A549 (cell line): ENCODE results near the gene APP. TPM values are rescaled to one million over a fixed set of nuclear protein-coding genes. Genes with fewer than 3 reads are reported as not detected.

Experiments used
- ATAC-seq, 2 experiments: fragments of 200-7000 bp in 1 of 2; fragments of >200 bp in 1 of 2; cut with Nextera tagmentation in 1 of 2; cut with Tn5 transposase in 1 of 2; 3 replicates each; pipeline versions ENCODE4 v1.8.0 to v1.9.1; 2018 to 2020; ENCODE audit warnings: mild to moderate bottlenecking in 1 of 2, moderate library complexity in 1 of 2
- CTCF ChIA-PET: fragments of 300-600 bp; sonication (Branson Sonifier 250); formaldehyde crosslinking; extraction: SDS; loops from one replicate; lab custom pipeline; 2021; ENCODE audit warnings: antibody characterized with exemption, inconsistent platforms; lab: Yijun Ruan, JAX
- POLR2A ChIA-PET: fragments of 350-600 bp; formaldehyde crosslinking; extraction: SDS; loops from one replicate; lab custom pipeline; 2021; ENCODE audit warnings: antibody characterized with exemption, inconsistent platforms; lab: Yijun Ruan, JAX
- DNase-seq, 2 experiments: peaks; one replicate each; pipeline versions ENCODE4 v3.0.0 to v3.0.0-alpha.2; 2011 to 2016; ENCODE audit warnings: low read depth in 1 of 2, low spot score in 1 of 2
- FAIRE-seq: peaks from 2 replicates; lab custom pipeline; 2011; peaks lifted over from hg19 to GRCh38; lab: Jason Lieb, UNC
- H3K27ac ChIP-seq, 2 experiments: fragments of >200 bp; sonication (Bioruptor Twin); formaldehyde crosslinking; 3 replicates each; pipeline ENCODE4 v1.5.1; 2016 to 2017
- H3K4me1 ChIP-seq: fragments of >200 bp; sonication (Bioruptor Twin); formaldehyde crosslinking; 3 replicates; pipeline ENCODE4 v1.6.1; 2016
- H3K4me2 ChIP-seq: fragments of >200 bp; sonication (Bioruptor Twin); formaldehyde crosslinking; 3 replicates; pipeline ENCODE4 v1.6.1; 2016
- H3K4me3 ChIP-seq: fragments of >200 bp; sonication (Bioruptor Twin); formaldehyde crosslinking; 3 replicates; pipeline ENCODE4 v1.5.1; 2016
- H3K9me3 ChIP-seq: fragments of >200 bp; sonication (Bioruptor Twin); formaldehyde crosslinking; 3 replicates; pipeline ENCODE4 v1.6.1; 2016
- BCL3 ChIP-seq: fragments of >200 bp; sonication (Bioruptor Twin); formaldehyde crosslinking; IDR thresholded peaks from 3 replicates; pipeline ENCODE4 v1.6.1; 2016
- CEBPB ChIP-seq, 2 experiments: fragments of >200 bp in 1 of 2; sonication (Bioruptor Twin) in 1 of 2; formaldehyde crosslinking in 1 of 2; IDR thresholded peaks; 2 replicates each; pipeline ENCODE4 v1.6.1; 2012 to 2016
- CTCF ChIP-seq: fragments of >200 bp; sonication (Bioruptor Twin); formaldehyde crosslinking; IDR thresholded peaks from 3 replicates; pipeline ENCODE4 v1.5.1; 2016
- ELK1 ChIP-seq: fragments of 150-350 bp; IDR thresholded peaks from 2 replicates; pipeline ENCODE4 v1.6.1; 2014; ENCODE audit warnings: low read depth, mild to moderate bottlenecking, low read length
- EP300 ChIP-seq, 2 experiments: fragments of >200 bp; sonication (Bioruptor Twin); formaldehyde crosslinking; IDR thresholded peaks; 2 replicates in 1 of 2; 3 replicates in 1 of 2; pipeline ENCODE4 v1.6.1; 2016 to 2017
- FOSB ChIP-seq: fragments of 250-450 bp; sonication (Bioruptor Pico); IDR thresholded peaks from 2 replicates; pipeline ENCODE4 v1.5.0; 2020; ENCODE audit warnings: mild to moderate bottlenecking, moderate library complexity
- FOXS1 ChIP-seq: fragments of 250-450 bp; sonication (Bioruptor Pico); IDR thresholded peaks from 2 replicates; pipeline ENCODE4 v1.5.0; 2020; ENCODE audit warnings: mild to moderate bottlenecking, moderate library complexity
- GATA3 ChIP-seq: IDR thresholded peaks from 2 replicates; pipeline ENCODE4 v1.6.1; 2012; ENCODE audit warnings: borderline replicate concordance
- HOXB5 ChIP-seq: fragments of 250-450 bp; sonication (Bioruptor Pico); IDR thresholded peaks from 2 replicates; pipeline ENCODE4 v1.5.0; 2020; ENCODE audit warnings: mild to moderate bottlenecking, moderate library complexity
- JUN ChIP-seq, 2 experiments: fragments of >200 bp; sonication (Bioruptor Twin); formaldehyde crosslinking; IDR thresholded peaks; 2 replicates in 1 of 2; 3 replicates in 1 of 2; pipeline ENCODE4 v1.6.1; 2016 to 2017
- MYC ChIP-seq: IDR thresholded peaks from 2 replicates; pipeline ENCODE4 v1.6.1; 2012; ENCODE audit warnings: mild to moderate bottlenecking, inconsistent platforms, low read length, improper control_type of control experiment, borderline replicate concordance
- PHF8 ChIP-seq: fragments of 200-600 bp; sonication (generic); IDR thresholded peaks from 2 replicates; pipeline ENCODE4 v1.6.1; 2016; ENCODE audit warnings: low read depth, mild to moderate bottlenecking, antibody characterized with exemption, moderate library complexity, borderline replicate concordance
- POLR2A ChIP-seq: IDR thresholded peaks from 2 replicates; pipeline ENCODE4 v1.6.1; 2012; ENCODE audit warnings: mild to moderate bottlenecking, low read length
- RAD21 ChIP-seq, 2 experiments: fragments of >200 bp in 1 of 2; sonication (Bioruptor Twin) in 1 of 2; formaldehyde crosslinking in 1 of 2; IDR thresholded peaks in 1 of 2; conservative IDR thresholded peaks in 1 of 2; 2 replicates in 1 of 2; 3 replicates in 1 of 2; pipeline ENCODE4 v1.6.1; 2012 to 2018; ENCODE audit warnings: inconsistent platforms in 1 of 2
- RCOR1 ChIP-seq: fragments of 150-350 bp; IDR thresholded peaks from 2 replicates; pipeline ENCODE4 v1.6.1; 2014; ENCODE audit warnings: antibody characterized with exemption, low read length, low read depth
- WGBS: methylation state at CpG from one replicate; pipeline ENCODE4 v1.1.6; 2017; ENCODE audit errors: missing lambda C conversion rate; 5-methylcytosine and 5-hydroxymethylcytosine counted together
- polyA plus RNA-seq, 4 experiments: library from polyadenylated mRNA; depleted of rRNA in 3 of 4; stranded (reverse); fragments of >200 nt; fragmentation: RNase III in 1 of 4; extraction: RNeasy Plus Mini Kit Qiagen cat#74134 plus additional on column Dnase treatment in 1 of 4; gene quantifications; 2 replicates in 3 of 4; 3 replicates in 1 of 4; pipeline ENCODE4 v1.2.3, GENCODE V29; 2011 to 2017

Gene APP
- polyA plus RNA-seq, 2 of the 4 experiments (the other 2 are of a cell fraction), result 540 to 565 TPM

GRCh38 chr21:25955646-25956045 lies 214.9 kb downstream of the APP start:
- Histone ChIP-seq H3K4me3 (no peak overlapping the region), H3K9me3 (no peaks in the 10 kb centered on the region), H3K4me1 (peaks cover 20% of the 10 kb centered on the region), H3K4me2 (no peak overlapping the region), H3K27ac (no peak overlapping the region)
- CTCF ChIA-PET, result no interaction called here
- no peak for TF ChIP-seq RAD21 (conservative IDR thresholded peaks at IDR 0.05 in 1 of 2, IDR thresholded peaks at IDR 0.05 in 1 of 2)
- FAIRE-seq (no peak), ATAC-seq (no peak), DNase-seq (no peak)
- POLR2A ChIA-PET, result no interaction called here
- WGBS, result 95% methylated on average over 11 of the region's 11 CpGs

GRCh38 chr21:25953659-25954058 lies 216.9 kb downstream of the APP start:
- Histone ChIP-seq H3K4me3 (no peak overlapping the region), H3K4me1 (peaks cover 32% of the 10 kb centered on the region), H3K4me2 (no peak overlapping the region), H3K27ac (no peak overlapping the region), H3K9me3 (no peaks in the 10 kb centered on the region)
- CTCF ChIA-PET, result no interaction called here
- no peak for FAIRE-seq
- TF ChIP-seq PHF8, result no peak
- no peak for TF ChIP-seq GATA3
- TF ChIP-seq RCOR1, result no peak
- TF ChIP-seq POLR2A, result no peak
- TF ChIP-seq JUN (IDR thresholded peaks at IDR 0.05), result no peak
- no peak for TF ChIP-seq CTCF
- no peak for TF ChIP-seq ELK1
- no peak for DNase-seq
- no peak for ATAC-seq
- POLR2A ChIA-PET, result no interaction called here
- 86% methylated on average over 2 of the region's 2 CpGs for WGBS

GRCh38 chr21:25953196-25953595 lies 217.4 kb downstream of the APP start:
- H3K27ac ChIP-seq, result no peak overlapping the region
- H3K4me2 ChIP-seq, result no peak overlapping the region
- no peak for ATAC-seq
- no peaks in the 10 kb centered on the region for H3K9me3 ChIP-seq
- FAIRE-seq, result no peak
- ChIA-PET POLR2A (no interaction called here), CTCF (no interaction called here)
- WGBS, result 87% methylated on average over 3 of the region's 3 CpGs
- peaks cover 32% of the 10 kb centered on the region for H3K4me1 ChIP-seq
- TF ChIP-seq EP300 (IDR thresholded peaks at IDR 0.05), result no peak
- no peak for TF ChIP-seq HOXB5 (CRISPR knock-in tag)
- TF ChIP-seq MYC, result no peak
- no peak for TF ChIP-seq FOSB (CRISPR knock-in tag)
- TF ChIP-seq FOXS1, result no peak
- no peak for TF ChIP-seq BCL3
- no peak for DNase-seq
- H3K4me3 ChIP-seq, result no peak overlapping the region

- Histone ChIP-seq H3K9me3 (no peaks in the 10 kb centered on the region), H3K4me1 (peaks cover 25% of the 10 kb centered on the region), H3K4me3 (no peak overlapping the region), H3K4me2 (no peak overlapping the region), H3K27ac (no peak overlapping the region)
- ATAC-seq (no peak), DNase-seq (no peak), FAIRE-seq (no peak)
- 88% methylated on average over 1 of the region's 1 CpG for WGBS
- no peak for TF ChIP-seq CEBPB (IDR thresholded peaks at IDR 0.05)
- CTCF ChIA-PET, result no interaction called here
- POLR2A ChIA-PET, result no interaction called here
These were observed 218.3 kb downstream of the APP start for GRCh38 chr21:25952306-25952705.
